Uterus (tissue), 4 donors: Measurements from ENCODE around the gene ISX. TPM values are rescaled to one million over a fixed set of nuclear protein-coding genes. Genes with fewer than 3 reads are reported as not detected.
A peak's percentile ranks its signal among the peaks of the same experiment; 100 is the strongest.

Source experiments
- DNase-seq, 2 donors: peaks; one replicate each; pipeline ENCODE4 v3.0.0-alpha.2; 2019 to 2020
- H3K27ac ChIP-seq, 2 donors: fragments of 200-600 bp; sonication (generic); 1 replicate in 1 of 2; 2 replicates in 1 of 2; pipeline ENCODE4 v1.5.1; 2016 to 2018
- H3K27me3 ChIP-seq, 2 donors: fragments of 200-600 bp; sonication (generic); one replicate each; pipeline ENCODE4 v1.5.1; 2018 to 2019; ENCODE audit warnings: control low read depth in 1 of 2
- H3K36me3 ChIP-seq, 2 donors: fragments of 200-600 bp; sonication (generic); one replicate each; pipeline ENCODE4 v1.5.1; 2019; ENCODE audit warnings: control low read depth in 1 of 2
- H3K4me1 ChIP-seq, 2 donors: fragments of 200-600 bp; sonication (generic); one replicate each; pipeline ENCODE4 v1.5.1; 2018 to 2019; ENCODE audit warnings: control low read depth in 1 of 2
- H3K4me3 ChIP-seq, 2 donors: fragments of 200-600 bp; sonication (generic); 1 replicate in 1 of 2; 2 replicates in 1 of 2; pipeline ENCODE4 v1.5.1; 2018 to 2019; ENCODE audit warnings: mild to moderate bottlenecking in 1 of 2
- H3K9me3 ChIP-seq, 2 donors: fragments of 200-600 bp; sonication (generic); one replicate each; pipeline ENCODE4 v1.5.1; 2019; ENCODE audit warnings: control low read depth in 1 of 2
- POLR2A ChIP-seq, 2 donors: fragments of 450-650 bp; IDR thresholded peaks; one replicate each; pipeline ENCODE4 v1.6.1; 2016; ENCODE audit warnings: antibody characterized with exemption in 2 of 2, mild to moderate bottlenecking in 1 of 2, moderate library complexity in 1 of 2
- intact Hi-C: fragments of 100-400 bp; cut with DNase I; formaldehyde crosslinking; loops from one replicate; pipeline ENCODE4 v1.15.1; 2023; ENCODE audit warnings: low total_unique reads
- total RNA-seq, 4 donors: library from RNA; depleted of rRNA in 3 of 4; stranded (reverse); fragments of >200 nt in 3 of 4; gene quantifications; one replicate each; pipeline versions ENCODE4 v1.1.0 to v1.2.4, GENCODE V29; 2014 to 2023
- TF ChIP-seq, protein P1 (sequence below), 4 experiments: fragments of 200-600 bp in 2 of 4; fragments of 450-650 bp in 2 of 4; sonication (generic) in 2 of 4; IDR thresholded peaks; one replicate each; pipeline ENCODE4 v1.5.1; 2016 to 2019; ENCODE audit warnings: antibody characterized with exemption in 4 of 4, mild to moderate bottlenecking in 2 of 4, moderate library complexity in 1 of 4
- donor health status: DM: yes; HTN: yes; CAD: no.

Gene ISX
- total RNA-seq, 4 donors from 2014 or later: under 0.01 TPM; not detected in 3

GRCh38 chr22:35034963-35035362 is 31.0 kb upstream of the ISX start:
- Histone ChIP-seq H3K4me1 (no peaks in the 10 kb centered on the region), H3K36me3 (no peaks in the 10 kb centered on the region), H3K27me3 (no peaks in the 10 kb centered on the region), H3K9me3 (no peaks in the 10 kb centered on the region), H3K4me3 (no peak overlapping the region), H3K27ac (no peak overlapping the region)
- TF ChIP-seq, protein P1, sequence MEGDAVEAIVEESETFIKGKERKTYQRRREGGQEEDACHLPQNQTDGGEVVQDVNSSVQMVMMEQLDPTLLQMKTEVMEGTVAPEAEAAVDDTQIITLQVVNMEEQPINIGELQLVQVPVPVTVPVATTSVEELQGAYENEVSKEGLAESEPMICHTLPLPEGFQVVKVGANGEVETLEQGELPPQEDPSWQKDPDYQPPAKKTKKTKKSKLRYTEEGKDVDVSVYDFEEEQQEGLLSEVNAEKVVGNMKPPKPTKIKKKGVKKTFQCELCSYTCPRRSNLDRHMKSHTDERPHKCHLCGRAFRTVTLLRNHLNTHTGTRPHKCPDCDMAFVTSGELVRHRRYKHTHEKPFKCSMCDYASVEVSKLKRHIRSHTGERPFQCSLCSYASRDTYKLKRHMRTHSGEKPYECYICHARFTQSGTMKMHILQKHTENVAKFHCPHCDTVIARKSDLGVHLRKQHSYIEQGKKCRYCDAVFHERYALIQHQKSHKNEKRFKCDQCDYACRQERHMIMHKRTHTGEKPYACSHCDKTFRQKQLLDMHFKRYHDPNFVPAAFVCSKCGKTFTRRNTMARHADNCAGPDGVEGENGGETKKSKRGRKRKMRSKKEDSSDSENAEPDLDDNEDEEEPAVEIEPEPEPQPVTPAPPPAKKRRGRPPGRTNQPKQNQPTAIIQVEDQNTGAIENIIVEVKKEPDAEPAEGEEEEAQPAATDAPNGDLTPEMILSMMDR (IDR thresholded peaks at IDR 0.05): no peak
- TF ChIP-seq POLR2A (IDR thresholded peaks at IDR 0.05): no peak
- intact Hi-C loops: no loop called here
- DNase-seq: no peak

GRCh38 chr22:35037089-35037488 is 28.9 kb upstream of the ISX start:
- H3K4me3 ChIP-seq: no peak overlapping the region
- H3K27ac ChIP-seq: no peak overlapping the region
- H3K27me3 ChIP-seq: no peaks in the 10 kb centered on the region
- no peak for TF ChIP-seq POLR2A (IDR thresholded peaks at IDR 0.05)
- TF ChIP-seq, protein P1 (IDR thresholded peaks at IDR 0.05): no peak
- DNase-seq: no peak
- no peaks in the 10 kb centered on the region for H3K36me3 ChIP-seq
- H3K9me3 ChIP-seq: no peaks in the 10 kb centered on the region
- intact Hi-C loops: no loop called here
- H3K4me1 ChIP-seq: no peaks in the 10 kb centered on the region

- H3K36me3 ChIP-seq: no peaks in the 10 kb centered on the region
- no peaks in the 10 kb centered on the region for H3K4me1 ChIP-seq
- intact Hi-C loops: no loop called here
- H3K9me3 ChIP-seq: no peaks in the 10 kb centered on the region
- DNase-seq: peak in 1 of 2 donors; percentile 22
- TF ChIP-seq, protein P1 (IDR thresholded peaks at IDR 0.05): no peak
- no peak for TF ChIP-seq POLR2A (IDR thresholded peaks at IDR 0.05)
- no peaks in the 10 kb centered on the region for H3K27me3 ChIP-seq
- H3K27ac ChIP-seq: no peak overlapping the region
- H3K4me3 ChIP-seq: no peak overlapping the region
Observed at GRCh38 chr22:35039625-35040024, 26.3 kb upstream of the ISX start.

DNA sequence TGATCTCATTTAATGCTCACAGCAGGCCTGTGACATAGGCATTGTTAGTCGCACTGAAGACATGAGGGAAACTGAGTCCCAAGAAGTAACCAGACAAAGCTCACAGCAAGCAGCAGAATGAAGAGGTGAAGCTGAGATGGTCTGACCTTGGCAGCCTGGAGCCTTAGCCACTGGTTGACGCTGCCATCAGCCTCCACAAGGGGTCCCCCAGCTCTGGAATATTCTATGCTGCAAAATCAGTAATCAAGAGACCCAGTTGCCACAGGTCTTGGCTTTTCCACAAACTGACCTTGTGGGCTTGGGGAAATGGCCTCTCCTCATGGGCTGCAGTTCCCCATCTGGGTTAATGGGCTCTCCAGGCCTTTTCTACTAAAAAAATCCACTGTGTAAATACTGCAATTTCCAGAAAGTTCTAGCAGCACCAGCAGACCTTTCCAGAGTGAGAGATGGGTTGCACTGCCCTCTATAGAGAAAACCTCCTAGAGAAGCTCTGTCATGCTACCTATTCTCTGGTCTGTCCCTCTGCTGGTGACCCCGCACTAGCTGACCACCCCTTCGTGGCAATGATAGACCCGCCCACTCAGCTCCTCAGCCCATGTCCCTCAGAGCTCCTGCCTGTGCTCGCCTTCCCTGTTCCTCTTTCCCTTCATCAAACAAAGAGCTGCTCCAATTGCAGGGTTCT is 22.6 kb upstream of the ISX start:
- no peak overlapping the region for H3K4me3 ChIP-seq
- H3K9me3 ChIP-seq: no peaks in the 10 kb centered on the region
- TF ChIP-seq, protein P1 (IDR thresholded peaks at IDR 0.05): no peak
- TF ChIP-seq POLR2A (IDR thresholded peaks at IDR 0.05): no peak
- H3K27ac ChIP-seq: no peak overlapping the region
- no peaks in the 10 kb centered on the region for H3K4me1 ChIP-seq
- no peaks in the 10 kb centered on the region for H3K36me3 ChIP-seq
- no peaks in the 10 kb centered on the region for H3K27me3 ChIP-seq
- intact Hi-C loops: no loop called here
- DNase-seq: no peak

- Histone ChIP-seq H3K9me3 (no peaks in the 10 kb centered on the region), H3K27ac (no peak overlapping the region), H3K27me3 (no peaks in the 10 kb centered on the region), H3K36me3 (no peaks in the 10 kb centered on the region), H3K4me3 (no peak overlapping the region), H3K4me1 (no peaks in the 10 kb centered on the region)
- no peak for DNase-seq
- intact Hi-C loops: no loop called here
- TF ChIP-seq, protein P1 (IDR thresholded peaks at IDR 0.05): no peak
- TF ChIP-seq POLR2A (IDR thresholded peaks at IDR 0.05): no peak
Observed at GRCh38 chr22:35043934-35044319, 22.0 kb upstream of the ISX start.
